Fibroblast of lung (primary cell): ENCODE data around the gene APP.

Experiments
- EZH2 ChIP-seq: IDR thresholded peaks from 2 replicates; pipeline ENCODE4 v1.5.1; 2012; ENCODE audit warnings: low read length, control low read depth, mild to moderate bottlenecking; ENCODE audit errors: missing control alignments
- TF ChIP-seq, protein P1 (sequence below), 2 donors: IDR thresholded peaks in 1 of 2; conservative IDR thresholded peaks in 1 of 2; 1 replicate in 1 of 2; 2 replicates in 1 of 2; pipeline ENCODE4 v1.5.1; 2011 to 2012; ENCODE audit warnings: low read length in 2 of 2, control low read depth in 1 of 2, inconsistent platforms in 1 of 2, low read depth in 1 of 2, mild to moderate bottlenecking in 1 of 2

DNA sequence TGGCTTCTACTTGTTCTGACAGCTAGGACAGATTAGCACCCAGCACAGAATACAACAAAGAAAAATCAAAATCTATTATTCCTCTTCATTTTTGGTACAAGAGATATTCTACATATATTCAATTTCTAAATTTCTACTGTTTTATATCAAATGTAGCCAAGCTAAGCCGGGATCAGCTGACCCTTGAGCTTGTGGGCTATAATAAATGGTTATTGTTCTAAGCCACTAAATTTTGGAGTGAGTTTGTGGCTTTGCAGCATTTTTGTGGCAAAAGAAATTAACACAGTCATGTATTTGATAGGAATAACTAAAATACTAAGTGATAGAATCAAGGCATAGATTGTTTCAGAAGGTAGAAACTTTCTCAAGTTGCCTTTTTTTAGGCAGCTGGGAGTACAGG, 50.7 kb downstream of the APP start:
- TF ChIP-seq, protein P1, sequence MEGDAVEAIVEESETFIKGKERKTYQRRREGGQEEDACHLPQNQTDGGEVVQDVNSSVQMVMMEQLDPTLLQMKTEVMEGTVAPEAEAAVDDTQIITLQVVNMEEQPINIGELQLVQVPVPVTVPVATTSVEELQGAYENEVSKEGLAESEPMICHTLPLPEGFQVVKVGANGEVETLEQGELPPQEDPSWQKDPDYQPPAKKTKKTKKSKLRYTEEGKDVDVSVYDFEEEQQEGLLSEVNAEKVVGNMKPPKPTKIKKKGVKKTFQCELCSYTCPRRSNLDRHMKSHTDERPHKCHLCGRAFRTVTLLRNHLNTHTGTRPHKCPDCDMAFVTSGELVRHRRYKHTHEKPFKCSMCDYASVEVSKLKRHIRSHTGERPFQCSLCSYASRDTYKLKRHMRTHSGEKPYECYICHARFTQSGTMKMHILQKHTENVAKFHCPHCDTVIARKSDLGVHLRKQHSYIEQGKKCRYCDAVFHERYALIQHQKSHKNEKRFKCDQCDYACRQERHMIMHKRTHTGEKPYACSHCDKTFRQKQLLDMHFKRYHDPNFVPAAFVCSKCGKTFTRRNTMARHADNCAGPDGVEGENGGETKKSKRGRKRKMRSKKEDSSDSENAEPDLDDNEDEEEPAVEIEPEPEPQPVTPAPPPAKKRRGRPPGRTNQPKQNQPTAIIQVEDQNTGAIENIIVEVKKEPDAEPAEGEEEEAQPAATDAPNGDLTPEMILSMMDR (conservative IDR thresholded peaks at IDR 0.05 in 1 of 2, IDR thresholded peaks at IDR 0.05 in 1 of 2; ENCODE audit: low read depth in 1 of 2, low read length in 2 of 2): no peak
- no peak for TF ChIP-seq EZH2
